OCI-LY3 (cell line): ENCODE measurements around the gene CD200.
A peak's percentile ranks its signal among the peaks of the same experiment; 100 is the strongest.

Experiments used
- H2AFZ ChIP-seq: fragments of 200-600, 300-600 bp; shearing (Covaris generic); 2 replicates; pipeline ENCODE4 v1.6.0; 2014; ENCODE audit warnings: antibody characterized with exemption, low read depth, low read length
- H3K27ac ChIP-seq: fragments of 200-600, 300-600 bp; sonication (generic); 2 replicates; pipeline ENCODE4 v1.5.1; 2014; ENCODE audit warnings: mild to moderate bottlenecking, low read length, moderate library complexity, mixed read lengths
- H3K27me3 ChIP-seq: fragments of 200-600, 300-600 bp; sonication (generic); 2 replicates; pipeline ENCODE4 v1.6.1; 2014; ENCODE audit warnings: low read depth, low read length, mixed read lengths
- H3K36me3 ChIP-seq: fragments of 200-600, 300-600 bp; sonication (generic); replicated peaks from 2 replicates; pipeline ENCODE3; 2014; ENCODE audit warnings: low read depth, low read length, mixed read lengths
- H3K4me1 ChIP-seq: fragments of 300-600, 200-600 bp; sonication (generic); 2 replicates; pipeline ENCODE4 v1.6.1; 2014; ENCODE audit warnings: low read length, mixed read lengths
- H3K4me2 ChIP-seq: fragments of 200-600, 300-600 bp; sonication (generic); 2 replicates; pipeline ENCODE4 v1.6.1; 2014; ENCODE audit warnings: low read length, mixed read lengths
- H3K4me3 ChIP-seq: fragments of 300-600, 200-600 bp; sonication (generic); 2 replicates; pipeline ENCODE4 v1.5.1; 2014; ENCODE audit warnings: antibody characterized with exemption, mild to moderate bottlenecking, low read length, moderate library complexity
- H3K79me2 ChIP-seq: fragments of 300-600, 200-600 bp; shearing (Covaris generic); 2 replicates; pipeline ENCODE4 v1.6.1; 2014; ENCODE audit warnings: mild to moderate bottlenecking, low read length, mixed read lengths
- H3K9ac ChIP-seq: fragments of 300-600, 200-600 bp; shearing (Covaris generic); 2 replicates; pipeline ENCODE4 v1.6.0; 2014; ENCODE audit warnings: mild to moderate bottlenecking, low read length, moderate library complexity
- H3K9me3 ChIP-seq: fragments of 200-600, 300-600 bp; shearing (Covaris generic); 2 replicates; pipeline ENCODE4 v1.6.1; 2014; ENCODE audit warnings: low read length, mixed read lengths; ENCODE audit not compliant: insufficient read depth
- H4K20me1 ChIP-seq: fragments of 200-600, 300-600 bp; sonication (generic); 2 replicates; pipeline ENCODE4 v1.6.1; 2016; ENCODE audit warnings: low read length, mixed read lengths; ENCODE audit not compliant: insufficient read depth
- CTCF ChIP-seq: fragments of 200-600, 300-600 bp; sonication (generic); IDR thresholded peaks from 2 replicates; pipeline ENCODE4 v1.5.1; 2014; ENCODE audit warnings: antibody characterized with exemption, low read length, low read depth
- EZH2phosphoT487 ChIP-seq: fragments of 200-600 bp; shearing (Covaris generic); IDR thresholded peaks from 2 replicates; pipeline ENCODE4 v1.6.1; 2018; ENCODE audit warnings: antibody characterized with exemption, mixed run types, low read depth

Gene CD200

GRCh38 chr3:112304611-112305010, 28.3 kb upstream of the CD200 start:
- TF ChIP-seq CTCF (no peak), EZH2phosphoT487 (no peak)
- Histone ChIP-seq H3K4me1 (peaks cover 14% of the 10 kb centered on the region), H4K20me1 (no peaks in the 10 kb centered on the region), H3K9ac (no peak overlapping the region), H3K4me2 (peak overlapping the region; percentile 73; the same call in 1 of the 2 replicates), H3K36me3 (no peaks in the 10 kb centered on the region), H3K27ac (no peak overlapping the region), H3K27me3 (no peaks in the 10 kb centered on the region), H3K4me3 (no peak overlapping the region), H3K79me2 (no peaks in the 10 kb centered on the region), H3K9me3 (no peaks in the 10 kb centered on the region), H2AFZ (peak overlapping the region; percentile 99)

GRCh38 chr3:112306825-112307224, 26.1 kb upstream of the CD200 start:
- Histone ChIP-seq H3K27me3 (no peaks in the 10 kb centered on the region), H3K36me3 (no peaks in the 10 kb centered on the region), H2AFZ (no peak overlapping the region), H3K4me3 (no peak overlapping the region), H3K79me2 (no peaks in the 10 kb centered on the region), H3K27ac (no peak overlapping the region), H3K9ac (no peak overlapping the region), H4K20me1 (no peaks in the 10 kb centered on the region), H3K4me2 (no peak overlapping the region), H3K4me1 (peaks cover 14% of the 10 kb centered on the region), H3K9me3 (no peaks in the 10 kb centered on the region)
- TF ChIP-seq EZH2phosphoT487 (no peak), CTCF (no peak)

- Histone ChIP-seq H3K4me1 (peaks cover 14% of the 10 kb centered on the region), H2AFZ (no peak overlapping the region), H3K27ac (no peak overlapping the region), H3K4me2 (no peak overlapping the region), H3K27me3 (no peaks in the 10 kb centered on the region), H3K79me2 (no peaks in the 10 kb centered on the region), H3K9ac (no peak overlapping the region), H3K36me3 (no peaks in the 10 kb centered on the region), H3K9me3 (no peaks in the 10 kb centered on the region), H3K4me3 (no peak overlapping the region), H4K20me1 (no peaks in the 10 kb centered on the region)
- no peak for TF ChIP-seq CTCF
Measured at GRCh38 chr3:112307557-112307956, 25.4 kb upstream of the CD200 start.

GRCh38 chr3:112308151-112308911, 24.6 kb upstream of the CD200 start:
- H2AFZ ChIP-seq: no peak overlapping the region
- H3K4me1 ChIP-seq: peaks cover 12% of the 10 kb centered on the region
- no peaks in the 10 kb centered on the region for H3K79me2 ChIP-seq
- TF ChIP-seq CTCF (no peak), EZH2phosphoT487 (no peak)
- no peaks in the 10 kb centered on the region for H3K27me3 ChIP-seq
- H3K36me3 ChIP-seq: no peaks in the 10 kb centered on the region
- no peak overlapping the region for H3K27ac ChIP-seq
- H3K4me2 ChIP-seq: no peak overlapping the region
- H3K4me3 ChIP-seq: no peak overlapping the region
- no peak overlapping the region for H3K9ac ChIP-seq
- H4K20me1 ChIP-seq: no peaks in the 10 kb centered on the region
- no peaks in the 10 kb centered on the region for H3K9me3 ChIP-seq
